ENCODE results near the gene TNFSF4.

The TNFSF4 gene

GRCh38 chr1:173210716-173211231 lies 3.6 kb upstream of the TNFSF4 start:
- H3K4me3 ChIP-seq (ENCODE audit: insufficient read depth, low read length, poor library complexity, severe bottlenecking), result no peak overlapping the region
- TF ChIP-seq CTCF (IDR thresholded peaks at IDR 0.05; ENCODE audit: insufficient read depth, low read length, poor library complexity, severe bottlenecking), result no peak
- TF ChIP-seq EZH2phosphoT487 (conservative IDR thresholded peaks at IDR 0.05; ENCODE audit: low read length), result no peak
- no peak overlapping the region for H3K4me2 ChIP-seq (ENCODE audit: low read depth, low read length, poor library complexity, severe bottlenecking)
- H4K20me1 ChIP-seq (ENCODE audit: low read depth, low read length), result no peaks in the 10 kb centered on the region
- no peaks in the 10 kb centered on the region for H3K9me3 ChIP-seq (ENCODE audit: insufficient read depth, low read length)
- no peak overlapping the region for H3K9ac ChIP-seq (ENCODE audit: low read length)
- H3K27ac ChIP-seq (ENCODE audit: low read depth, low read length), result no peak overlapping the region
- H2AFZ ChIP-seq (ENCODE audit: low read depth, low read length, severe bottlenecking), result no peak overlapping the region
- no peaks in the 10 kb centered on the region for H3K36me3 ChIP-seq (ENCODE audit: low read length)
- no peaks in the 10 kb centered on the region for H3K79me2 ChIP-seq (ENCODE audit: insufficient read depth, low read length)
- no peaks in the 10 kb centered on the region for H3K27me3 ChIP-seq (ENCODE audit: low read length)
- no peaks in the 10 kb centered on the region for H3F3A ChIP-seq (ENCODE audit: insufficient read depth)
- H3K9me2 ChIP-seq (replicated peaks; ENCODE audit: insufficient read depth, low read length), result no peaks in the 10 kb centered on the region

DNA sequence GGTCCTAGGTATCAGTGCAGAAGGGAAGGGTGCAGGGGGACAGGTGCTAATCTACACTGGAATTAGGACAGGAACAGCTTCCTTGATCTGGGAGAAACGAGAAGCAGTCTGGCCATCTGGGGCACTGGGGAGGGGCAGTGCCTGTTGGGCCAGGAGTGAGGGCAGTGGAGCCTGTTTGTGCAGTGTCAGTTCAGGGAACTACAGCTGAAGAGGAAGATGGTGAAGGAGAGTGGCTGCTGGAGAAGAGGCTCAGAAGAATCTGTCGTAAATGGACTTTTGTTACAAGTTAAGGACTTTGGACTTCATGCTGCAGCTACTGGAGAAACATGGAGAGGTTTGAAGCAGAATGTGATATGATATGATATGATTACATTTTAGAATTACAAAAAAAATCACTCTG lies 3.2 kb upstream of the TNFSF4 start:
- H3F3A ChIP-seq (ENCODE audit: insufficient read depth), result no peaks in the 10 kb centered on the region
- H3K79me2 ChIP-seq (ENCODE audit: insufficient read depth, low read length), result no peaks in the 10 kb centered on the region
- no peaks in the 10 kb centered on the region for H3K27me3 ChIP-seq (ENCODE audit: low read length)
- no peak overlapping the region for H3K27ac ChIP-seq (ENCODE audit: low read depth, low read length)
- no peaks in the 10 kb centered on the region for H3K36me3 ChIP-seq (ENCODE audit: low read length)
- no peak overlapping the region for H3K9ac ChIP-seq (ENCODE audit: low read length)
- H3K9me3 ChIP-seq (ENCODE audit: insufficient read depth, low read length), result no peaks in the 10 kb centered on the region
- no peak overlapping the region for H3K4me2 ChIP-seq (ENCODE audit: low read depth, low read length, poor library complexity, severe bottlenecking)
- no peak overlapping the region for H2AFZ ChIP-seq (ENCODE audit: low read depth, low read length, severe bottlenecking)
- TF ChIP-seq EZH2phosphoT487 (conservative IDR thresholded peaks at IDR 0.05; ENCODE audit: low read length), result no peak
- TF ChIP-seq CTCF (IDR thresholded peaks at IDR 0.05; ENCODE audit: insufficient read depth, low read length, poor library complexity, severe bottlenecking), result no peak
- no peaks in the 10 kb centered on the region for H4K20me1 ChIP-seq (ENCODE audit: low read depth, low read length)
- H3K9me2 ChIP-seq (replicated peaks; ENCODE audit: insufficient read depth, low read length), result no peaks in the 10 kb centered on the region
- H3K4me3 ChIP-seq (ENCODE audit: insufficient read depth, low read length, poor library complexity, severe bottlenecking), result no peak overlapping the region

- Histone ChIP-seq H3K27ac (ENCODE audit: low read depth, low read length) (no peak overlapping the region), H3F3A (ENCODE audit: insufficient read depth) (no peaks in the 10 kb centered on the region), H4K20me1 (ENCODE audit: low read depth, low read length) (no peaks in the 10 kb centered on the region), H3K4me2 (ENCODE audit: low read depth, low read length, poor library complexity, severe bottlenecking) (no peak overlapping the region), H3K9me3 (ENCODE audit: insufficient read depth, low read length) (no peaks in the 10 kb centered on the region), H3K4me3 (ENCODE audit: insufficient read depth, low read length, poor library complexity, severe bottlenecking) (no peak overlapping the region), H3K9me2 (replicated peaks; ENCODE audit: insufficient read depth, low read length) (no peaks in the 10 kb centered on the region), H3K9ac (ENCODE audit: low read length) (no peak overlapping the region), H3K79me2 (ENCODE audit: insufficient read depth, low read length) (no peaks in the 10 kb centered on the region), H2AFZ (ENCODE audit: low read depth, low read length, severe bottlenecking) (no peak overlapping the region), H3K27me3 (ENCODE audit: low read length) (no peaks in the 10 kb centered on the region), H3K36me3 (ENCODE audit: low read length) (no peaks in the 10 kb centered on the region)
- TF ChIP-seq CTCF (IDR thresholded peaks at IDR 0.05; ENCODE audit: insufficient read depth, low read length, poor library complexity, severe bottlenecking) (no peak), EZH2phosphoT487 (conservative IDR thresholded peaks at IDR 0.05; ENCODE audit: low read length) (no peak)
Measured at GRCh38 chr1:173208868-173209267, 1.7 kb upstream of the TNFSF4 start.

Measured in SU-DHL-6 (cell line).